GM19397 (cell line): Measurements from ENCODE around the gene P2RY14.

ENCODE experiments used
- ATAC-seq: cut with Tn5 transposase; IDR thresholded peaks from one replicate; pipeline ENCODE4 v1.9.1; 2021; ENCODE audit warnings: mild to moderate bottlenecking, moderate library complexity; ENCODE audit not compliant: unreplicated experiment

The P2RY14 gene

DNA sequence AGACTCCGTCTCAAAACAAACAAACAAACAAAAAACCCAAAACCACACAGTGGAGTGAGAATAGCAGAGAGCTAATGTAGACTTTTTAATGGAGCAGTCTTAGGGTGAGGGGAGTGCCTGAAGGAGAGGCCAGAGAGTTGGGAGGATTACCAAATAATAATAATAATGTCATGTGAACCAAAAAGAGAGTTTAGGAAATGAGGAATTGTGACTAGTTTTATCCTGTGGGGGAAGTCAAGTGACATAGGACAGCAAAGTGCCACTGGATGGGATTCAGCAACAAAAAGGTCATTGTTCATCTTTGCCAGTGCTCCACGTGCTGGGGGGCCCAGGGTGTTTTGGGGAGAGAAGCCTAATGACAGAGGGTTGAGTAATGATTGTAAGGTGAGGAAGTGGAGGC is 25.4 kb upstream of the P2RY14 start:
- no peak for ATAC-seq

DNA sequence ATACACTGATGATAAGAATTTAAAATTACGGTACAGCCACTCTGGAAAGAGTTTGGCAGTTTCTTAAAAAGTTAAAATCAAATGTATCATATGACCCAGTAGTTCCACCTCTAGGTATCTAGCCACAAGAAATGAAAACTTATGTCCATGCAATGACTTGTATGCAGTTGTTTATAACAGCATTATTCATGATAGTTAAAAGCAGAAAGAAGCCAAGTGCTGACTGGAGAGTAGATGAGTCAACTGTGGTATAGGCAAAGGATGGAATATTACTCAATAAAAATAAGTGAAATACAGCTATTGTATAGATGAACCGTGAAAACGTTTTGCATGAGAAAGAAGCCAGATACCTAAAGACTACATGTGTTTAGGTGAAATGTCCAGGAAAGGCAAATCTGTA is 23.4 kb upstream of the P2RY14 start:
- no peak for ATAC-seq

DNA sequence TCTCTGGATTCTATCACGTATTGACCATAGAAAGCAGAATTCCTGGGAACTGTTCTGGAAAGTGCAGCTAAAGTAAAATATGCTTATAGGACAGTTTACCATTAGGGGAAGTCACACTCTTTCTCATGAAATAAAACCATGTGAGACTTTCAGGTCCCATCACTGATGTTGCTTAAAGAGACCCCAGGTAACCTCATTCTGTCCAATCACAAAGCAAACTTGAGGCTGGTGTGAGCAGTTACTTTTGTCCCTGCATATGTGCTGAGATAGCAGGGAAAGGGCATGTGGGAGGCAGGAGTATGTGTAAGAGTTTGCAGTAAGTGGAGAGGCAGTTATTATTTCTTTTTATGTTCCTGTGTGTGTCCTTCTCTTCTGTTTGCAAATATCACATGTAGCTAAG is 22.2 kb upstream of the P2RY14 start:
- ATAC-seq = no peak

DNA sequence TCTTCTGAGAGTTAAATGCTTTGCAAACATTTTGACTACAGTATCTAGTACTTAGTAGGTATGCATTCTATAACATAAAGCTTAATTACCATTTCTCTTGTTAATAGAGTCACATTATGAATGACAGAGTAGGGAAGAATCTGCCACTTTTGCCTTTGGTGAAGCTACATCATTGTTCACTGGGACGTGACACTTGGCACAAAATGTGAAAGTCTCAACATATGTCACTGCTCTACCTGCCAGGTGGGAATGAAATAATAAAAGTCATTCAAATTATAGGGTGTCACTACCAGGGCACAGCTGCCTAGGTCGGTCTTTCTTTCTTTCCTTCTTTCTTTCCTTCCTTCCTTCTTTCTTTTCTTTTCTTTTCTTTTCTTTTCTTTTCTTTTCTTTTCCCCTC is 20.7 kb upstream of the P2RY14 start:
- no peak for ATAC-seq

DNA sequence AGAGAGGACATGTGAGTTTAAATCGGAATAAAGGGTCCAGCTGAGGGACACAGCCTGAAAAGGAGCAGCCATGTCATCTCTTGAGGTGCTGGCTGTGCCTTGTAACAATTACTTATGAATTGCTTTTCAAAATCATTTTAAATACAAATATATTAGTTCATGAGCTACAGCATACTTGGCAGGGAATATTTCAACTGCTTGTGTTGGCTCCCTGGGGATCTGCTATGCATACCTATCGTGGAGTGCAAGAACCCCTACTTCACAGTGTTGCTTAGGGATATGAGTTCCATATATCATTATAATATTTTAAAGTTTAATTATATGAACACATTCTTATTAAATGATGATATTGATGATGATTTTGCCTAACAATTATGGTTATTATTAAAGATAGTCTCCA is 19.1 kb upstream of the P2RY14 start:
- no peak for ATAC-seq

DNA sequence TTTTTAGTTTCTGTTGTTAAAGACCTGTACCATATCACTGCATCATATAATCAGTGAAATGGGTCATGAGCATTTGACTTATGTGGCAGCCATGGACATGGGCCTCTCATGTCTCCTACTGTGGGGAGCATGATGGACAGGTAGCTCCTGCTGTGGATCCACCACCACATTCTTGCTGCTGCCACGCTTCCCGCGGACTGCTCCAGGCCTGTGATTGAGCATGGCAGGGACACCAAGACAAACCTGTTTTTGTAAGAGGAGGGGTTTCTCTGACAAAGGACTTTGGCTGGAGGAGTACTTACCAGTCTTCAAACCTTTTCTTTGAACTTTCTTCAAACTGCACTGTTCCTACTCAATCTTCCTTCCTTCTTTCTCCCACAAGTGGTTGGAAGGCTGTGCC is 17.9 kb upstream of the P2RY14 start:
- no peak for ATAC-seq

DNA sequence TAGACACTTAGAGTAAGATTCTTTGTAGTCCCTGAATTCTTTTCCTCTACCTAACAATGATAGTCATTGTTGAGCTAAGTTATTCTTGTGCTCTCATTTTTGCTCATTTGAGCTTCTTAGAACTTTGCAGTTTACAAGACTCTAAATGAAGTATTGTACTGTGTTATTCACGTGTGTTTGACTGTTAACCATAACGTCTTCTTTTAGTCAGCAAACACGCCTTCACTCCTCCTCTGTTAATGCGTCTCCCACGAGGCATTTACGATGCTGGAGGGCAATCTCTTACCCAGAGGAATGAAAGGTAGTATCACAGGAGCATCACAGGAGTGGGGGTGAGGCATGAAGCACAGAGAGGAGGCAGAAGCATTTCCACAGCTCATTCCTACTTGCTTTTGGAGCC is 14.8 kb upstream of the P2RY14 start:
- no peak for ATAC-seq

DNA sequence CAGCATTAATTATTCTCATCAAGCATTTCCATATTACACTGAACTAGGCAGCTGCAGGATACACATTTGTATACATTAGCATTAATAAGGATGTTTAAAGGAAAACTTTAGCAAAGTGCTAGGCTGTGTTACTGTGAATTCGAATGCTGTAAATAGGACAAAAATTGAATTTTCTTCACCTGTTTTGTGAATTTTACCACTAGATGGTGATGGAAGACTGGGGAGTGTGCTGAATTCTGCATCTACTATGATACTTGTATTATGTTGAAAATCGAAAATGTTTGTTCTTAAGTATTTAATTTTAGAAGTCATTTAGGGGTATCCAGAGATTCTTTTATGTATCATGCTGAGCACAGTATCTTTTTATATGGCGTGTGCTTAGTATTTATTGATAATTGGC is 12.3 kb upstream of the P2RY14 start:
- ATAC-seq = no peak

DNA sequence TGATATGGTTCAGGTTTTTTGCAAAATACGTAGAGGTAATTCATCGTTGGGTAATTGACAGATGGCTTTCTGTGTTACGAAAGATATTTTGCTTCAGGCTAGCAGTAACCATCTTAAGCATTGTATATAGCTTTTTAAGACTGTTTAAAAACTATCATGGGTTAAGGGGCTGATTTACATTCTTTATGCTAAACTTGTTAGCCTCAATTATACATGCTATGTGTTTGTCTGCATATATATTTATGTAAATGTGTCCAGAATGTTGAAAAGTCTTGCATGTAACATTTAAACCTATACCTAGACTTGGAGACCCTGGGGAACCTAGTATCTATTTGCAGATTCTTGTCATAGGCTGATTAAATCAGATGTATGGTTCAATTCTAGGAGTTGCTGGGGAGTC is 11.1 kb upstream of the P2RY14 start:
- no peak for ATAC-seq

DNA sequence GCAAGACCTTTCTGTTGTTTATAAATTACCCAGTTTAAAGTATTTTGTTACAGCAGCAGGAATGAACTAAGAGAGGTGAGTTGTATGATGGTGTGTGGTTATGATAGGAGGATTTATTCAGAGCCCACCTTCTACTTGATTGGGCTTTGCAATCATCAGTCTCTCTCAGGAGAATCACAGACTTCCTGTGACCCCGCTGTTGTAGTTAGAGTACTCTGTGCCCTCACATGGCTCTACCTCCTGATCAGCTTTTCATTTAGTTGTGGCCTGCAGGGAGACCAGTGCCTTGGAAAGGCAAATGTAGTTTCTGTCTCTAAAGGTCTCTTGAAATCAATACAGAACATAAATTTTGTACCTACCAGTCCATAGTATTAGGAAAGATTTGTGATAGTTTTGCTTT is 7.6 kb upstream of the P2RY14 start:
- no peak for ATAC-seq

DNA sequence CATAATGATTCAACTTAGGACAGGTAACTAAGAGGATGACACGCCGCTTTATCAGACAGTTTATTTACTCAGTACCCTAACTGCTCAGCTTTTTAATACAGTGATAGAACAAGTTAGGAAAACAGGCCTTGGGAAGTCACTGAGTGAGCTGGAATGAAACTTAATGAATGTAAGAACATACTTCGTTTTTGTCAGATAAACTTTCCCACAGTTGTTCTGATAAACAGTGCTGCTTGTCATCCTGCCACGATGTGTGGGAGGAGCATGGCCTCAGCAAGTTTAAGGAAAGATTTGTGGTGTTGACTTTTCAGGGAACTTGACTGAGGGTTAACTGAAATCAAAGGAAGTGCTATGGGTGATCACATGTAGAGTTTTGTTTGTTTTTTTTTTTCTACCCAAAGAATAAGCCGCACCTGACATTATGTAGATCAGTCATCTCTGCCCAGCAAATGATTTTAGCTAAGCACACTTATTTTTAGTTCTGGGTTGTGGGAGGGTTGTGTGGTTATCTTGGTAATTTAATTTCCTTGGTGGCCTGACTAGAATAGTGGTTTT is 5.6 kb upstream of the P2RY14 start:
- ATAC-seq = no peak

DNA sequence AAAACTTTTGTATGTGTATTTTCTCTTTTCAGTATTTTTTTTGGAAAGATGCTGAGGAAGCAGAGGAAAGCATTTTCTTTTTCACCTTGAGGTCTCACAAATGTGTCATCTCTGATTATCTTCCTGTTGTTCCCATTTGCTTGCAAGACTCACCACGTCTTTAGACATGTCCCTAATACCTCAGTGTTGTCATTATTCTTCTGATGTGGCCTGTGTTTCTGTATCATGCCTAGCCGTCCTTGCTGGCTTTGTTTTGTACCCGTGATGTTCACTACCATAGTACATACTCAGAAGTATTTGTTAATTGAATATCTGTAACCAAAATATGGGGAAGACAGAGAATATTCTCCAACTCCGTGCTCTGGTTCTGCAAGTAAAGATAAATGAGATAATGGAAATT is 5.0 kb upstream of the P2RY14 start:
- no peak for ATAC-seq

DNA sequence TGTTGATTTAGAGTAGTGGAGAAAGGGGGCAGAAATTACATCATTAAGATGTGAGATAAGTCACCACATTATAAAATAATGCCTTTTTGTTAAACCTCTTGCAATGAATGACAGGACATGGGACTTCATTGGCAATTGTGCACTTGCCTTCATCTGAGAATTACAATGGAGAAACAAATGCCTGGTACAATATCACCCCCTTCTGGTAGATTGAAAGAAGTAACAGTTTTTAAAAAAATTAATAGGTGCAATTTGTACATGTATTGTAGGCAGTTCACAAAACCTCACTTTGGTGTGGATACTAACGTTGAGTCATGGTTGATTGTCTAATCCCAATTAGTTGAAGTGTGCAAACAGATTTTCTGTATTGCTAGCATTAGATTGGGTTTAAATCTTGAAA is 4.6 kb upstream of the P2RY14 start:
- no peak for ATAC-seq

DNA sequence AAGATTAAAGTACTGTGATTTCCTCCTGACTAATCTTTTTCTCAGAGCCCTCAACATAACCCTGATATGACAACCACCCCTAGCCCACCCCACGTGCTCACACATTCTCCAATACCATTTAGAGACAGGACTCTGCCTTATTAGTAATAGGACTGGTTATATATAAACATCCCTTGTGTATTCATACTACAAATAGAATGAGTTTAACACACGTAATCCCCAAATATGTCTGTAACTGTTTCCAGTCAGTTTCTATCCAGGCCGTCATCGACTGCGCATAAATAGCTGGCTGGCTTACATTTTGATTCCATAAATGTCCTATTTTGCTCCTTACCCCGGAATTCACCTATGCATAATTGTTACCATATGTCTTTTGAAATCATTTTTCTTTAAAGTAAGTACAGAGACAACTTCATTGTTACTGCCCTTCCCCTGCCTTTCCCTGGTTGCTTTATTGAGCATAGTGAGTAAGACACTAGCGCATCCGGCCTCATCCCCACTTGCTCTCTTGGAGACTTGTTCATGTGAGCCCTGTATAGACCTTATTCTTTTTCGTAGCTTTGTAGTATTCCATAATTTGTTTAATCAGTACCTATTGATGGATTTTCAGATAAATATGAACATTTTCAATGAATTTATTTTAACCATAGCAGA is 3.5 kb upstream of the P2RY14 start:
- no peak for ATAC-seq

DNA sequence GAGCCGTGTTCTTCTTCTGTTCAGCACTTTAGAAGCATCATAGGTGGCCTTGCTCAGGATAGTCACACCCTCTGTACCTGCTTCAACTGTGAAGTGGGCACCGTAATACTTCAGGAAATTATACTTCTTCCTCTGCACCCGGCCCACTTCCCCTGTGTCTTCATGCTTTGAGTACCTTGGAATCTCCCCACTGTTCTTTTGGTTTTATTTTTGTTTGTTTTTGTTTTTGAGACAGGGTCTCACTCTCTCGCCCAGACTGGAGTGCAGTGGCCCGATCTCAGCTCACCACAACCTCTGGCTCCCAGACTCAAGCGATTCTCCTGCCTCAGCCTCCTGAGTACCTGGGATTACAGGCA is 1.7 kb downstream of the P2RY14 start:
- peak; percentile 58 for ATAC-seq

DNA sequence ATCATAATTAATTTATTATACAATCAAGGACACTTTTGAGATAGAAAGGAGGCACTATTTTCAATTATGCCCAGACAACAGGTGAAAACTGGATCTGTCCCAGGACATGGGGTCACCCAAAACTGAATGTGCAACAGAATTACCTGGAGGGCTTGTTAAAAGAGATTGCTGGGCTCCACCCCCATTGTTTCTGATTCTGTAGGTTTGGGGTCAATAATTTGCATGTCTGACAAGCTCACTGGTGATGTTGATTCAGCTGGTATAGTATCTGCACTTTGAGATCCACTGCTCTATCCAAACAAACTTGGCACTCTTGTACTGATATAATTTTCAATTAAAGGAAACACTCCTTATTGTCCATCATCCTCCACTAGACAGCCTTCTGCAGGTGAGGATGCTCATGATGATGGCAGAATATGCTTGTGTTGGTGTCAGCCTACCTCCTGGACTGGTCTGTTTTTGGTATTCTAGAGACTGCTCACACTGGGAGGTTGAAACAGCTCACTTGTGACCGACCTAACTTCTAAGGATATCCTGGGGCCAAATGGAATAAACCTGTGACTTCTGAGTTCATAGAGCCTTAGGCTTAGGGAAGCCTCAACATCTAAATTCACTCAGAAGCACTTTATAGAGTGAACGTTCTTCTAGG is 2.2 kb downstream of the P2RY14 start:
- ATAC-seq = peak; percentile 31

DNA sequence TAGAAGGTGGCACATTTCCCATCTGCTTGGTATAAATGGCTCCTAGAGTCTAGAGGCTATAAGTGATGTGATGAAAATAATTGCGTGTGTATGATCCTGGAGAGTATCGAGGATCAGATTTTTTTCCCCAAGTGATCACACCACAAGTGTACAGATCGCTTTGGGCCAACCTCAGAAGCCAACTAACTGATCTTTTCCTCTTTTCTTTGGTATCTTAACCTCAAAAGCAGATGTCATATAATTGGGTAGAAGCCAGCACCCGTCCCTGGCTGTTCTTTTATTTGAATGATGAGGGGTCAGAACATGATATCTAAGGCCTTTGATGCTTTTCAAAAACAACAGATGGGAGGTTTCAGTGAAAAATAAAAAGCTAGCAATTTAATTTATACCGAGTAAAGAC is 3.3 kb downstream of the P2RY14 start:
- ATAC-seq = no peak

DNA sequence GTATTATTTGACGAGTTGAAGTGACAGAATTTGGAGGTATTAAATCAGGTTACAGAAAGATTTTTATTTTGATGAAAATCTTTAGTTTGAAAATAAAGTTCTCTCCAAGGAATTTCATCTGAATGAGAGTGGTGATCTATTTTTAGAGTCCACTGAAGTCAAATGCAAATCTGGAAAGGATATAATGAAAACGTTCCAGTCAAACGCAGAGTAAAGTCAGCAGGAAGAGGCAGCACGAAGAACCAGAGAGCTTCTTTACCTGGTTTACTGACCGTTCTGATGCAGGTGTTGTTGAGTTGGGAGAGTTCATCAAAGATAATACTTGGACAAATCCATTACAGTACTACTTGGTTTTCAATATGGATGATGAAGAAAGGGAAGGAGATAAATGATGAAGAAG is 8.7 kb downstream of the P2RY14 start:
- ATAC-seq = no peak

DNA sequence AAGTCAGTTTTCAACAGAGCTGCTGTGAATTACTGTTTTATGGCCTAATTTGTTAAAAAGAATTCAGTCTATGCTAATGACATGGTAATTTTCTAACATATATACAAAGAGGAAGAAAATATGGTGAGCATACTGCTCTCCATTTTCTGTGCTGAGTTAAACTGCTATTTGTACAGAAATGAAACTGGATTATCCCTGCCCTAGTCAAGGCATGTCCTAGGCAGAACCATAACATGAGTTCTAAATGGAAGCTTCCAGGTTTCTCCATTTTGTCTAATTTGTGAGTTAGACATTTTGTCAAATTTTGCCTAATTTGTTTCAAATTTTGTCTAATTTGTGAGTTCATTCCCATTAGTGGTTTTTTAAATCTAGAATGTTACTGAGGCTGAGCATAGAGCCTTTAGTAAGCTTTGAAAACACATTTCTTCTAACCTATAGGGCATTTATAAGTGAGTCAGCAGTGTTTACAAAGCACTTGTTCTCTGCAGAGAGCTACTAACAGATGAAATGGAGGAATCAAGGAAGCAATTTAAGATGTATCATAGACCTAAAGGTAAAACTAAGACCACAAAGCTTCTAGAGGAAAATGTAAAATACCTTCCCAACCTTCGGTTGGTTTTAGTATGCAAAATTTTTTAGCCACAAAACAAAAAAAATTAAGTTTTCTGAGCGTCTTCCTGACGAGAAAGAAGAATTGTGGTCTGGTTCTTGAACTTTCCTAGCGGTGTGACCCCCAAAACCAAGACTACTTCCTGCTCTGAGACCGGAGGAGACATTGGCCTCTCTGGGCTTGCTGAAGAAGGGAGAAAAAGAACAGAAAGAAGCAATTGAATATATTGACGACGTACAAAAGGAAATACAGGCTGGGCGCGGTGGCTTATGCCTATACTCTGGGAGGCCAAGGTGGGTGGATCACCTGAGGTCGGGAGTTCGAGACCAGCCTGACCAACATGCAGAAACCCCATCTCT is 9.8 kb downstream of the P2RY14 start:
- ATAC-seq = peak; percentile 63

DNA sequence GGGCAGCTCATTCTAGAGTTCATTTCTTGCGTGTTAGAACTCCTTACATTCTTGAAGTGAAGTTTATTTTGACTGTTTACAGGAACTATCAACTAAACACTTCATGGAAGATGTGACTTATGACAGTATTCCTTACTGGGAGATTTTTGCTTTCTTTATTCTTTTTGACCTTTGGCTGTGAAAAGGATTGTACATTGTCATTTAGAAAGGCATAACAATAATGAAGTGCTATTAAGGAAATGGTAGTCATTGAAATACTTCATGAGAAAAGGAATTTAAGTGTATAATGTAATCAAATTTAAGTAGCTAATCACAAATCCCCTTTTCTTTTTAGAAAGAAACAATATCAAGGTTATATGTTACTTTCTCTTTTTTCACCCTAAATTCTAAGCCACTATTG is 11.3 kb downstream of the P2RY14 start:
- ATAC-seq = no peak

DNA sequence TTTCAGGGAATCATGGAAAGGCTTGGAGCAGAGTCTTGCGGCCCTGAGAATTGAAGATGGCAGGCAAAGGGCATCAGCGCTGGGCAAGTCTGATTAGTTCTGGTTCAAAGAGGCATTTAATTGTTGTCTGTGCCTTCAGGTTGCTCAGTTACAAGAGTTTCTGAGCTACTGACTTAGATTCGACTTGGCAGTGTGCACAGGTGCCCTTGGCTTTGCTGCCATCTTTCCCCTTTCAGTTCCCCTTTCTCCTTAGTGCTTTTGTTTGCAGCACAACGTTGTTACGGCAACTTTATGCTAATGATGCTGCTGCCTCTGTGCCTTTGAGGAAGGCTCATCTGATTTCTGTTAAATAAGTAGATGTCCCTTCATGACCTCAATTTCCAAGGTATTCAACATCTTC is 12.5 kb downstream of the P2RY14 start:
- ATAC-seq = peak; percentile 97

DNA sequence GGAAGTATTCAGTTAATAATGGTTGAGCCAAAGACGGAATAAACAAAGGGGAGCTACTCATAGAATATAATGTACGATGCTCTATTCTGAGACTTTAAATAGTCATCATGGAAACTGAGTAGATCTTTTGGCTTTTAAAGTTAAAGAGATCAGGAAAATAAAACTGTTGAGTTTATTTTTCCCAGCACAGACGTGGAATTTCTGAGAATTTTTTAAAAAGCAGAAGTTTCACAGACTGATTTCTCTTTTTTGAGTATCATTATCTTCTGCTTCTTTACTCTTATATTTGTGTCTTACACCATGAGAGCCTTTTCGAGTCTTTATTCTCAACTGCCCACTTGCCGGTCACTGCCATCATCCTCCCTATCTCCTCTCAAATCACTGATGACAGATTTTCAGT is 13.2 kb downstream of the P2RY14 start:
- ATAC-seq = no peak
